Retinal pigment epithelial cell (primary cell): ENCODE results near the gene MRPL46.

Experiments
- DNase-seq: peaks from one replicate; pipeline ENCODE4 v3.0.0-alpha.2; 2010; ENCODE audit warnings: low read depth
- H3K4me3 ChIP-seq: 2 replicates; pipeline ENCODE4 v1.5.1; 2011; ENCODE audit warnings: mild to moderate bottlenecking, low read length, control low read depth, moderate library complexity
- CTCF ChIP-seq: conservative IDR thresholded peaks from 2 replicates; pipeline ENCODE4 v1.5.1; 2011; ENCODE audit warnings: low read depth, low read length, control low read depth, inconsistent platforms

Gene MRPL46

GRCh38 chr15:88454867-88455810 is 12.0 kb downstream of the MRPL46 start:
- no peak for DNase-seq

GRCh38 chr15:88454236-88454635 is 13.0 kb downstream of the MRPL46 start:
- no peak overlapping the region for H3K4me3 ChIP-seq
- DNase-seq: no peak
- TF ChIP-seq CTCF: no peak

More at GRCh38 chr15:88454867-88455810, 12.0 kb downstream of the MRPL46 start:
- H3K4me3 ChIP-seq: no peak overlapping the region
- peak; percentile 94 for TF ChIP-seq CTCF

GRCh38 chr15:88453651-88454050 is 13.5 kb downstream of the MRPL46 start:
- no peak overlapping the region for H3K4me3 ChIP-seq
- DNase-seq: no peak
- TF ChIP-seq CTCF: no peak

- peak; percentile 89 for TF ChIP-seq CTCF
- no peak overlapping the region for H3K4me3 ChIP-seq
- DNase-seq: no peak
Observed at GRCh38 chr15:88450125-88450798, 16.9 kb downstream of the MRPL46 start.

GRCh38 chr15:88449581-88449980 is 17.6 kb downstream of the MRPL46 start:
- no peak overlapping the region for H3K4me3 ChIP-seq
- no peak for TF ChIP-seq CTCF
- DNase-seq: no peak

GRCh38 chr15:88448991-88449461 is 18.2 kb downstream of the MRPL46 start:
- no peak overlapping the region for H3K4me3 ChIP-seq

More at GRCh38 chr15:88448991-88449461, 18.2 kb downstream of the MRPL46 start:
- no peak for TF ChIP-seq CTCF
- no peak for DNase-seq
